ENCODE measurements around the gene FRK. TPM values are rescaled to one million over a fixed set of nuclear protein-coding genes. Genes with fewer than 3 reads are reported as not detected.

The FRK gene
- total and polyA plus RNA-seq, 8 donors = 1.0 to 23.3 (median 6.2) TPM

DNA sequence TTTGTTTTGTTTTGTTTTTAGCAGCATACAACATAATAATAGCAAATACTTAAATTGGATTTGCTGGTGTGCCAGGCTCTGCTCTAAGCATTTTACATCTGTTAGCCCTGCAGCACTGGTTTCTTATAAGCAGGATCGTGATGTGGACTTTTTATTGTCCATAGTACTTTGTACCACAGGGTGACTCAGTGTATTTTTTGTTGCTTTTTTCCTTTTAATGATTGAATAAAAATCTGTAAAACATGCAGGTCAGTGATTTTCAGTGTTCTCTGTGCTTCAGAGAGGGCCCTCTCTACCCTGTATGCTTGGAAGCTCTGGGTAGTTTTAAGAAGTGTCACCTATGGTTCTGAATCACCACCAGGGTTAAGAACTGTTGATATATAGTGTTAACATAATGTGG is 43.9 kb upstream of the FRK start:
- 78 to 100% (median 87%) methylated on average over 1 of the region's 1 CpG for WGBS, 5 donors
- no peak for DNase-seq
- peaks cover 32 to 67% (median 49%) of the 10 kb centered on the region in 4 donors for H3K4me1 ChIP-seq
- H3K36me3 ChIP-seq = peaks cover 6 to 20% (median 18%) of the 10 kb centered on the region in 4 donors
- no peak overlapping the region for H3K27ac ChIP-seq
- no peak overlapping the region for H3K4me3 ChIP-seq
- no peak for TF ChIP-seq POLR2A (IDR thresholded peaks at IDR 0.05)
- TF ChIP-seq POLR2AphosphoS5 (IDR thresholded peaks at IDR 0.05) = no peak
- TF ChIP-seq, protein P1, sequence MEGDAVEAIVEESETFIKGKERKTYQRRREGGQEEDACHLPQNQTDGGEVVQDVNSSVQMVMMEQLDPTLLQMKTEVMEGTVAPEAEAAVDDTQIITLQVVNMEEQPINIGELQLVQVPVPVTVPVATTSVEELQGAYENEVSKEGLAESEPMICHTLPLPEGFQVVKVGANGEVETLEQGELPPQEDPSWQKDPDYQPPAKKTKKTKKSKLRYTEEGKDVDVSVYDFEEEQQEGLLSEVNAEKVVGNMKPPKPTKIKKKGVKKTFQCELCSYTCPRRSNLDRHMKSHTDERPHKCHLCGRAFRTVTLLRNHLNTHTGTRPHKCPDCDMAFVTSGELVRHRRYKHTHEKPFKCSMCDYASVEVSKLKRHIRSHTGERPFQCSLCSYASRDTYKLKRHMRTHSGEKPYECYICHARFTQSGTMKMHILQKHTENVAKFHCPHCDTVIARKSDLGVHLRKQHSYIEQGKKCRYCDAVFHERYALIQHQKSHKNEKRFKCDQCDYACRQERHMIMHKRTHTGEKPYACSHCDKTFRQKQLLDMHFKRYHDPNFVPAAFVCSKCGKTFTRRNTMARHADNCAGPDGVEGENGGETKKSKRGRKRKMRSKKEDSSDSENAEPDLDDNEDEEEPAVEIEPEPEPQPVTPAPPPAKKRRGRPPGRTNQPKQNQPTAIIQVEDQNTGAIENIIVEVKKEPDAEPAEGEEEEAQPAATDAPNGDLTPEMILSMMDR (IDR thresholded peaks at IDR 0.05) = no peak
- no peak for TF ChIP-seq EP300 (IDR thresholded peaks at IDR 0.05)
- H3K9me3 ChIP-seq = no peaks in the 10 kb centered on the region
- no peaks in the 10 kb centered on the region for H3K27me3 ChIP-seq
- intact Hi-C loops (cut with DNase I; ENCODE audit: low total_unique reads) = no loop called here

DNA sequence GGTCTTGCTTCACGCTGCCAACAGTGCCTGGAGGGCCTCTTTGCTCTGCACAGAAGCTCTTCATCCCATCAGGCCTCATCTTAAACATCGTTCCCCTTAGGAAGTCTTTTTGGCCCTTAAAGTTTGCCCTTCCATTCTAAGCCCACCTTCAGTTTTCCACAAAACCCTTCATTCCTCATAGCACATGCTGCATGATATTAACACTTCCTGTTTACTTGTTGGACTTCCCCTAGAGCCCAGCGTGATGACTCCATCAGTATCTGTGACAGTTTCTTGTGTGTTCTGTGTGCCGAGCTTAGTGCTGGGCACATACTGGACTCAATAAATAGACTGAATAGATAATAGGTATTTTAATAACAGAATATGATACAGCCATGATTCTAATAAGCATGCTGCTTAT is 42.2 kb upstream of the FRK start:
- no peak for DNase-seq
- WGBS, 5 donors = 71 to 79% (median 76%) methylated on average over 4 of the region's 4 CpGs
- Histone ChIP-seq H3K9me3 (no peaks in the 10 kb centered on the region), H3K36me3 (peaks cover 0 to 3% (median 2%) of the 10 kb centered on the region in 4 donors), H3K4me3 (peak overlapping the region in 1 of 4 donors; percentile 78), H3K4me1 (peaks cover 32 to 83% (median 53%) of the 10 kb centered on the region in 4 donors), H3K27ac (no peak overlapping the region), H3K27me3 (no peaks in the 10 kb centered on the region)
- TF ChIP-seq EP300 (IDR thresholded peaks at IDR 0.05) (no peak), POLR2A (IDR thresholded peaks at IDR 0.05) (no peak), POLR2AphosphoS5 (IDR thresholded peaks at IDR 0.05) (no peak)
- TF ChIP-seq, protein P1 (IDR thresholded peaks at IDR 0.05) = no peak
- intact Hi-C loops (cut with DNase I; ENCODE audit: low total_unique reads) = no loop called here

DNA sequence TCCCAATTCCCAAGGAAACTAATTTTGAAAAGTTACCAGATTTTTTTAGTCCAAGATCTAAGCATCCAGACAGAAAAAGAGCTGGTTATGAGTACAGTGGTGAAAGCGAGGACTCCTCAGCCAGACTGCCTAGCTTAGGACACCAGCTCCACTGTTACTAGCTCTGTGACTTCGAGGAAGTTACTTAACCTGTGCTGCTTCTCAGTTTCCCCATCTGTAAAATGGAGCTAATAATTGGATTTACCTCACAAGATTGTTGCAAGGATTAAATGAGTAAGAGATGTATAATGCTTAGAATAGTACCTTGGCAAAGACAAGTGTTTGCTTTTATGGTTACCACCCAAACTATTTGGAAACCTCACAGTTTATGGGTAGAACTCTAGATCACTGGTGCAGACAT is 41.1 kb upstream of the FRK start:
- TF ChIP-seq POLR2AphosphoS5 (IDR thresholded peaks at IDR 0.05) = no peak
- TF ChIP-seq, protein P1 (IDR thresholded peaks at IDR 0.05) = no peak
- TF ChIP-seq POLR2A (IDR thresholded peaks at IDR 0.05) = no peak
- TF ChIP-seq EP300 (IDR thresholded peaks at IDR 0.05) = no peak
- H3K27ac ChIP-seq = peak overlapping the region in 3 of 5 donors; percentile 97
- 54 to 65% (median 58%) methylated on average over 2 of the region's 2 CpGs for WGBS, 5 donors
- no peaks in the 10 kb centered on the region for H3K27me3 ChIP-seq
- H3K4me1 ChIP-seq = peaks cover 30 to 79% (median 53%) of the 10 kb centered on the region in 4 donors
- peaks cover 0 to under 1% (median under 1%) of the 10 kb centered on the region in 4 donors for H3K36me3 ChIP-seq
- no peaks in the 10 kb centered on the region for H3K9me3 ChIP-seq
- intact Hi-C loops (cut with DNase I; ENCODE audit: low total_unique reads) = no loop called here
- no peak for DNase-seq
- peak overlapping the region; percentile 71 to 79 (median 77) for H3K4me3 ChIP-seq

DNA sequence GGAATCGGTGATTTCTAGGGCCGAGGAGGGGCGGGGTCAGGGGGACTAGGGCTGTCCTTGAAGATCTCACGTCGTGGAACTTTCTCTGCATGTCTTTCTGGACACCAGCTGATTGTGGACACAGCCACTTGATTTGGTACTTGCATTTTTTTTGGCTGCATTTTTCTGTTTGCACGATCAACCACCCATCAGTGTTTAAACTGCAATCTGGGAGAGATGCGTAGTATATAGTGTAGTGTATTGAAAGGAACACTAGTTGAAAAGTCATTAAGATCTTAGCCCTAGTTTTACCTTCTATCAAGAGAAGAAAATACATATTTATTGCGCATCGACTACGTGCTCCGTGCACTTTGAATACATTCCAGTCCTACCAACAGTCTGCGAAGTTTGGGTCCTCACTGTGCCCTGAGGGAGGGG is 40.6 kb upstream of the FRK start:
- H3K4me3 ChIP-seq = peak overlapping the region; percentile 71 to 79 (median 77)
- intact Hi-C loops (cut with DNase I; ENCODE audit: low total_unique reads) = no loop called here
- H3K36me3 ChIP-seq = no peaks in the 10 kb centered on the region
- TF ChIP-seq POLR2AphosphoS5 (IDR thresholded peaks at IDR 0.05) = no peak
- TF ChIP-seq, protein P1 (IDR thresholded peaks at IDR 0.05) = peak in 1 of 7 experiments; percentile 4
- no peak for TF ChIP-seq POLR2A (IDR thresholded peaks at IDR 0.05)
- peak overlapping the region; percentile 97 to 99 (median 97) for H3K27ac ChIP-seq
- H3K9me3 ChIP-seq = peaks cover 0 to 3% (median 2%) of the 10 kb centered on the region in 4 donors
- 1 to 4% (median 1%) methylated on average over 12 of the region's 12 CpGs for WGBS, 5 donors
- peaks cover 26 to 74% (median 53%) of the 10 kb centered on the region in 4 donors for H3K4me1 ChIP-seq
- DNase-seq = no peak
- H3K27me3 ChIP-seq = no peaks in the 10 kb centered on the region

Measured in stomach (tissue), 9 donors.